MCF 10A (cell line): ENCODE measurements around the gene PKLR. TPM values are rescaled to one million over a fixed set of nuclear protein-coding genes. Genes with fewer than 3 reads are reported as not detected.
A peak's percentile ranks its signal among the peaks of the same experiment; 100 is the strongest.

Source experiments
- Bru-seq: library from RNA; stranded (reverse); fragments of 400-500 nt; gene quantifications from one replicate; lab custom pipeline; 2021; lab: Mats Ljungman, UMichigan
- BruChase-seq, 2 experiments: library from RNA; stranded (reverse); fragments of 400-500 nt; gene quantifications; one replicate each; lab custom pipeline; 2021; lab: Mats Ljungman, UMichigan
- BruUV-seq: library from RNA; stranded (reverse); fragments of 400-500 nt; replicated peaks from 2 replicates; lab custom pipeline; 2021; lab: Mats Ljungman, UMichigan
- CTCF ChIA-PET: fragments of 300-600 bp; sonication (Branson Sonifier 250); formaldehyde crosslinking; extraction: SDS; loops from one replicate; lab custom pipeline; 2021; ENCODE audit warnings: antibody characterized with exemption, inconsistent platforms; lab: Yijun Ruan, JAX
- POLR2A ChIA-PET: fragments of 300-600, 350-650 bp; sonication (Branson Sonifier 250); formaldehyde crosslinking; extraction: SDS; loops from one replicate; lab custom pipeline; 2020; ENCODE audit warnings: antibody characterized with exemption, inconsistent platforms; lab: Yijun Ruan, JAX
- DNase-seq: peaks from one replicate; pipeline ENCODE4 v3.0.0-alpha.2; 2018; ENCODE audit not compliant: unreplicated experiment
- H3K27ac Mint-ChIP-seq: one replicate; pipeline ENCODE4 v1.8.0; 2022; ENCODE audit warnings: mild to moderate bottlenecking, low read depth, mixed read lengths; ENCODE audit not compliant: unreplicated experiment
- H3K27me3 Mint-ChIP-seq: one replicate; pipeline ENCODE4 v1.8.0; 2022; ENCODE audit warnings: mixed read lengths; ENCODE audit not compliant: insufficient read depth, unreplicated experiment
- H3K36me3 Mint-ChIP-seq: one replicate; pipeline ENCODE4 v1.8.0; 2022; ENCODE audit warnings: mild to moderate bottlenecking, moderate library complexity, mixed read lengths; ENCODE audit not compliant: insufficient read depth, unreplicated experiment
- H3K4me1 Mint-ChIP-seq: one replicate; pipeline ENCODE4 v1.8.0; 2022; ENCODE audit warnings: mixed read lengths; ENCODE audit not compliant: insufficient read depth, unreplicated experiment
- H3K4me3 Mint-ChIP-seq: one replicate; pipeline ENCODE4 v1.8.0; 2022; ENCODE audit warnings: mild to moderate bottlenecking, moderate library complexity, mixed read lengths; ENCODE audit not compliant: unreplicated experiment
- H3K9me3 Mint-ChIP-seq: one replicate; pipeline ENCODE4 v1.8.0; 2022; ENCODE audit warnings: mixed read lengths; ENCODE audit not compliant: unreplicated experiment
- intact Hi-C: fragments of 100-400 bp; cut with micrococcal nuclease; formaldehyde crosslinking; loops from 2 replicates; pipeline ENCODE4 v1.14.1; 2022
- long read RNA-seq: library from polyadenylated mRNA; stranded (forward); transcript quantifications from one replicate; pipeline ENCODE4 v2.0.0, GENCODE V29; 2022
- total RNA-seq: library from RNA; stranded (reverse); gene quantifications from 2 replicates; pipeline ENCODE4 v1.2.3, GENCODE V29; 2022
- TF ChIP-seq, protein P1 (sequence below): fragments of 200-600 bp; IDR thresholded peaks from one replicate; pipeline ENCODE4 v1.8.0; 2022; ENCODE audit warnings: antibody characterized with exemption, mild to moderate bottlenecking; ENCODE audit not compliant: unreplicated experiment

Gene PKLR
- total RNA-seq, result not detected in 2 replicates
- percentile 8 among the genes with signal in this experiment for Bru-seq, nascent RNA
- BruChase-seq, experiment 1, labeled RNA remaining after a 6-hour chase, result percentile 33 among the genes with signal in this experiment
- BruChase-seq, experiment 2, labeled RNA remaining after a 2-hour chase, result percentile 17 among the genes with signal in this experiment
- long read RNA-seq, result 0 reads

DNA sequence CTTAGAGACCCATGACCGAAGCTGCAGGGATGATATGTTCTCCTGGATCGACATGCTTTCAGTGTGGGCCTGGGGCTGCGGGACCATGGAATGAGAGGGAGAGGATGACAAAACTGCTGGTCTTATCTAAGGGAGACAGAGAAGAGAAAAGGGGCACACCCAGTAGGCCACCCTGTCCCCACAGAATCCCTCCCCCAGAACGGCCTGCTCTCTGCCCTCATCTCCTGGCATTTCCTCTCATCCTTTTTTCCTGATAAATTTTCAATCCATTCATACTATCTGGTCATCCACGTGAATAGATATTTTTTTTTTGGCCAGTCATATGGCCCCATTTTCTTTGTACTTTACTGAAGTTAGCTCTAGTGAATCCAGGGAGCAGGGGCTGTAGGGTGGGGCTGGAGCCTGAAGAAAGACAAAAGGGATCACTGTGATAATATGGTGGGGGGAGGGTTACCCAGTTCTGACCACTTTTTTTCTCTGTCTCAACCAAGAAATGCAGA is at the start of gene PKLR:
Gene PKLR (minus strand): TSS at position 97 of the 500 bp plus-strand sequence. CDS start 43 bp downstream, at position 54.
- POLR2A ChIA-PET, result interaction anchor here (0.8 kb wide), 1 partner anchor 76 kb away, joined by 3 read pairs; no protein-coding TSS in a partner anchor
- intact Hi-C loops, result no loop called here
- no TSS peak for BruUV-seq
- TF ChIP-seq, protein P1, sequence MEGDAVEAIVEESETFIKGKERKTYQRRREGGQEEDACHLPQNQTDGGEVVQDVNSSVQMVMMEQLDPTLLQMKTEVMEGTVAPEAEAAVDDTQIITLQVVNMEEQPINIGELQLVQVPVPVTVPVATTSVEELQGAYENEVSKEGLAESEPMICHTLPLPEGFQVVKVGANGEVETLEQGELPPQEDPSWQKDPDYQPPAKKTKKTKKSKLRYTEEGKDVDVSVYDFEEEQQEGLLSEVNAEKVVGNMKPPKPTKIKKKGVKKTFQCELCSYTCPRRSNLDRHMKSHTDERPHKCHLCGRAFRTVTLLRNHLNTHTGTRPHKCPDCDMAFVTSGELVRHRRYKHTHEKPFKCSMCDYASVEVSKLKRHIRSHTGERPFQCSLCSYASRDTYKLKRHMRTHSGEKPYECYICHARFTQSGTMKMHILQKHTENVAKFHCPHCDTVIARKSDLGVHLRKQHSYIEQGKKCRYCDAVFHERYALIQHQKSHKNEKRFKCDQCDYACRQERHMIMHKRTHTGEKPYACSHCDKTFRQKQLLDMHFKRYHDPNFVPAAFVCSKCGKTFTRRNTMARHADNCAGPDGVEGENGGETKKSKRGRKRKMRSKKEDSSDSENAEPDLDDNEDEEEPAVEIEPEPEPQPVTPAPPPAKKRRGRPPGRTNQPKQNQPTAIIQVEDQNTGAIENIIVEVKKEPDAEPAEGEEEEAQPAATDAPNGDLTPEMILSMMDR, result no peak
- CTCF ChIA-PET, result interaction anchor here (1.4 kb wide), 1 partner anchor 50 kb away, joined by 5 read pairs; no protein-coding TSS in a partner anchor
- no peak within 1 kb of the TSS for H3K27ac Mint-ChIP-seq
- no peak for DNase-seq
- no peaks in the 10 kb centered on the region for H3K4me1 Mint-ChIP-seq
- no peak within 1 kb of the TSS for H3K4me3 Mint-ChIP-seq
- peaks cover 11% of the 10 kb centered on the region for H3K27me3 Mint-ChIP-seq
- H3K36me3 Mint-ChIP-seq, result no peaks in the 10 kb centered on the region
- no peaks in the 10 kb centered on the region for H3K9me3 Mint-ChIP-seq

GRCh38 chr1:155342842-155343241 is 41.6 kb upstream of the PKLR start:
- H3K27ac Mint-ChIP-seq, result no peak overlapping the region
- intact Hi-C loops, result no loop called here
- peaks cover 99% of the 10 kb centered on the region for H3K36me3 Mint-ChIP-seq
- TF ChIP-seq, protein P1, result no peak
- H3K9me3 Mint-ChIP-seq, result no peaks in the 10 kb centered on the region
- ChIA-PET CTCF (interaction anchor here (0.9 to 1.4 kb wide), 4 partner anchors 10 to 305 kb away, joined by 3 read pairs; no protein-coding TSS in a partner anchor), POLR2A (interaction anchor here (0.6 to 0.9 kb wide), 2 partner anchors 17 to 34 kb away, joined by 3 to 4 read pairs; partner anchors contain the start of gene FDPS)
- BruUV-seq, result no TSS peak
- DNase-seq, result no peak
- no peaks in the 10 kb centered on the region for H3K4me1 Mint-ChIP-seq
- no peak overlapping the region for H3K4me3 Mint-ChIP-seq
- no peaks in the 10 kb centered on the region for H3K27me3 Mint-ChIP-seq

DNA sequence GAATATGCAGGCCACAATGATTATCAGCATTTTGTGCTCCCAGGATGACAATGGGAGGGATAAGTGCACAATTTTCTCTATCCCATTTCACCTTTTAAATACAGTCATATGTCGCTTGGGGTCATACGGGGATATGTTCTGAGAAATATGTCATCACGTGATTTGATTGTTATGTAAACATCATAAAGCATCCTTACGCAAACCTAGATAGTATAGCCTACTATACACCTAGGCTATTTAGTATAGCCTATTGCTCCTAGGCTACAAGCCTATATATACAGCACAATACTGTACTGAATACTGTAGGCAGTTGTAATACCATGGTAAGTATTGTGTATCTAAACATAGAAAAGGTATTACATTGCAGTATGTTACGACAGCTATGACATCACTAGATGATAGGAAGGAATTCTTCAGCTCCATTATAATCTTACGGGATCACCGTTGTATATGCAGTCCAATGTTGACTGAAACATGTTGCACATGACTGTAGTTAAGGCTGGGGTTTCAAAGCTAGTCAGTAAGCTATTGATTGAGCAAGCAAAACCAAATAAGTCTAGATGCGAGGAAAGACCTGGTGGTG is 38.4 kb upstream of the PKLR start:
- Mint-ChIP-seq H3K27ac (no peak overlapping the region), H3K4me1 (no peaks in the 10 kb centered on the region), H3K36me3 (peaks cover 99% of the 10 kb centered on the region), H3K27me3 (no peaks in the 10 kb centered on the region), H3K4me3 (no peak overlapping the region), H3K9me3 (no peaks in the 10 kb centered on the region)
- BruUV-seq, result no TSS peak
- no peak for DNase-seq
- intact Hi-C loops, result no loop called here
- TF ChIP-seq, protein P1, result no peak
- ChIA-PET POLR2A (interaction anchor here (0.9 to 1.8 kb wide), 3 partner anchors 12 to 43 kb away, joined by 3 to 6 read pairs (median 4); no protein-coding TSS in a partner anchor), CTCF (interaction anchor here (0.6 to 3.8 kb wide), 7 partner anchors 11 to 519 kb away, joined by 3 to 17 read pairs (median 4); no protein-coding TSS in a partner anchor)

- Mint-ChIP-seq H3K36me3 (peaks cover 99% of the 10 kb centered on the region), H3K27me3 (no peaks in the 10 kb centered on the region), H3K9me3 (no peaks in the 10 kb centered on the region), H3K4me3 (no peak overlapping the region), H3K27ac (no peak overlapping the region), H3K4me1 (no peaks in the 10 kb centered on the region)
- TF ChIP-seq, protein P1, result no peak
- CTCF ChIA-PET, result interaction anchor here (0.6 to 0.8 kb wide), 2 partner anchors 57 to 169 kb away, joined by 3 to 4 read pairs; no protein-coding TSS in a partner anchor
- POLR2A ChIA-PET, result interaction anchor here (0.8 to 0.9 kb wide), 2 partner anchors 12 to 14 kb away, joined by 3 read pairs; no protein-coding TSS in a partner anchor
- no peak for DNase-seq
- BruUV-seq, result no TSS peak
- intact Hi-C loops, result no loop called here
These were observed 33.7 kb upstream of the PKLR start for GRCh38 chr1:155334962-155335361.
